ENCODE measurements around the gene MBP. TPM values are rescaled to one million over a fixed set of nuclear protein-coding genes. Genes with fewer than 3 reads are reported as not detected.

The MBP gene
- total RNA-seq, 1 donor from 2014 or later, result 54.3 TPM

DNA sequence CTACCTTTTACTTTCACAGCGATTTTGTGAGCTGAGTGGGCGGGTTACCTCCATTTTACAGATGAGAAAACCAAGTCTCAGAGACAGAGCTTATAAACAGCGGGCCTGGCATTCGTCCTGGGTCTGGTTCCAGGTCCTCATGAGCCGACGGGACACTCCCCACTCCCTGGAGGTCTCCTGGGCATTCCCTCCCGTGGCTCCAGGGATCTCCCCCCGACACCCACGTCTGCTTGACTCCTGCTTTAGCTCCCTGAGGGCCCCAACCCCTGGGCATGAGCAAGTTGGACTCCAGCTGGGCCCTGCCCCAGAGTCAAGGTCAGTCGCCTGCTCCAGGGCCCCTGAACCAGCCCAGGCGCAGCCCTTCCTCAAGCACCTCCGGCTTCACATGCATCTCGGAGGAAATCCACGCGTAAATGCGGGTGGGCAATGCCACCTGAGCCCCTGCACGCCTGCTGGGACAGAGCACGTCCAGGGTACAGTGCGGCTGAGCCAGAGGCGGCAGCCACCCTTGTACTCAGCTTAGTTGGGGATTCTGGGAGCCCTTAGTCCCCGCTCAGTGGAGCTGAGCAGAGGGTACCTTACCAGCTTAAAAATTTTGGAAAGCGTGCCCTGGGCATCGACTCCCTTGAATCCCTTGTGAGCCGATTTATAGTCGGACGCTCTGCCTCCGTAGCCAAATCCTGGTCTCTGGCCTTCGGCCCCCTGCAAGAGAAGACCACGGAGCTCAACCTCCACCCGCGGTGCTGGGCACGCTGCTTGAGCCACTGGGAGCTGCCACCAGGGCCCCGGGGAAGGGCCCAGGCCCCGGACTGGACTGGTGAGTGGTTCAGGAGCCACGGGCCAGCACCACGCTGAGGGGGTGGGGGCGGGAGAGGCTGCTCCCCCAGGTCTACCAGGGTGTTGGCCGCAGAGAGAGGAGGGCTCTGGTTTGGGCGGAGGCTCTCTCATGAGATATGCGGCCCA, 148.1 kb downstream of the MBP start:
- H3K4me1 Mint-ChIP-seq (ENCODE audit: low read depth), result peaks cover 4% of the 10 kb centered on the region
- no peak overlapping the region for H3K4me3 Mint-ChIP-seq (ENCODE audit: low read depth)
- H3K9me3 Mint-ChIP-seq, result no peaks in the 10 kb centered on the region
- H3K27me3 Mint-ChIP-seq (ENCODE audit: low read depth), result no peaks in the 10 kb centered on the region
- no peak overlapping the region for H3K27ac Mint-ChIP-seq
- no peaks in the 10 kb centered on the region for H3K36me3 Mint-ChIP-seq (ENCODE audit: low read depth)
- DNase-seq (ENCODE audit: low spot score), result peak; percentile 6
- intact Hi-C loops (cut with micrococcal nuclease), result no loop called here

DNA sequence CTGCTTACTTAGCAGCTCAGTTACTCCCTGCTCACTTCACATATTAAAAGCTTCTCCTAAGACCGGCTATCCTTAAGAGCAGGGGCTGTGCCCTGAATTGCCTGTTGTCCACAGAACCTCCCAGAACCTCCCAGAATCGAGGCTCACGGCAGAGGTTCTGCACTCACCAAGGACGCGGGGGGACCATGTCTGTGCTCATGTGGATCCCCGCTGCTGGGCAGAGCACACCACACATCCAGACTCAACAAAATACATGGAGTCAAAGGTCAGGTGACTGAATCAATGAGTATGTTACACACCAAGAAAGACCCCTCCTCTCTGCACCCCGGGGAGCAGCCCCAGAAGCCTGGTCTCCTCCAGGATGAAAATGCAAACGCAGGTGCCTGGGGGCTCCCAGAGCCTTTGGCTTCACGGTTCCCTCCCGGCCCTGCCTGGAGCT, 149.0 kb downstream of the MBP start:
- no peaks in the 10 kb centered on the region for H3K27me3 Mint-ChIP-seq (ENCODE audit: low read depth)
- DNase-seq (ENCODE audit: low spot score), result peak; percentile 7
- H3K9me3 Mint-ChIP-seq, result no peaks in the 10 kb centered on the region
- H3K4me3 Mint-ChIP-seq (ENCODE audit: low read depth), result no peak overlapping the region
- H3K36me3 Mint-ChIP-seq (ENCODE audit: low read depth), result no peaks in the 10 kb centered on the region
- peaks cover 4% of the 10 kb centered on the region for H3K4me1 Mint-ChIP-seq (ENCODE audit: low read depth)
- intact Hi-C loops (cut with micrococcal nuclease), result loop anchor here (1.0 kb wide), 3 partner anchors 61 to 180 kb away; no protein-coding TSS in a partner anchor
- no peak overlapping the region for H3K27ac Mint-ChIP-seq

DNA sequence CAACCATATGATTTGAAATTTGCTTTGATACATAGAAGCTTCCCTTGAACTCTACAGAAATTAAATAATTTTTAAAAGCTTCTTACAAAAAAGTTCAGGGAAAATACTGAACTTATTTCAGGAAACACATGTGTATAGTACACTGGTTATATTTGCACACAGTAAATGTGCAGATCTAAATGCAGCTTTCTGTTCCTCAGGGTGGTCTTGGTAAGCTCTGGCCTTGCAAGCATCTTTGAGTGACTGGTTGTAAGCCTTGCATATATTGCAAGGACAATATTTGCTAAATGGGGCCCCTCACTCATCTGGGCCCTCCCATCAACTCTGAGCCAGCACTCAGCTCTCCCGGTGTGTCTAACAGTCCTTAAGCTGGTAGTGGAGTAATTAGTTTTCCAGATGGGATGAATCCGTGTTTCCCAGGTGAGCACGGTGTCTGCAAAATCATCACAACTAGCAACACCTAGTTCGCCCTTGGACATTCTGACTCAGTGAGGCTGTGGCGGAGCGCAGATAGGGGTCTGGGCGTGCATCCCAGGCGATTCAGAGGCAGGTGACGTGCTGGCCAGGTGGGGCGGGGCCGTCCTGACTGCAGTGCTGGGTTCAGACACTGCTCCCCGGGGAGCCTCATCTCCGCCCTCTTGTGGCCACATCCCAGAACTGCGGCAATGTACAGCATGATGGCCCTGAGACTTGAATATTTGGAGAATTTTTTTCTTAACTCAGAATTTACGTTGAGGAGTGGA, 149.6 kb downstream of the MBP start:
- Mint-ChIP-seq H3K4me1 (ENCODE audit: low read depth) (peaks cover 4% of the 10 kb centered on the region), H3K27me3 (ENCODE audit: low read depth) (no peaks in the 10 kb centered on the region), H3K9me3 (no peaks in the 10 kb centered on the region), H3K36me3 (ENCODE audit: low read depth) (no peaks in the 10 kb centered on the region), H3K4me3 (ENCODE audit: low read depth) (no peak overlapping the region), H3K27ac (no peak overlapping the region)
- DNase-seq (ENCODE audit: low spot score), result peak; percentile 80
- intact Hi-C loops (cut with micrococcal nuclease), result loop anchor here (1.0 kb wide), 3 partner anchors 61 to 180 kb away; no protein-coding TSS in a partner anchor

DNA sequence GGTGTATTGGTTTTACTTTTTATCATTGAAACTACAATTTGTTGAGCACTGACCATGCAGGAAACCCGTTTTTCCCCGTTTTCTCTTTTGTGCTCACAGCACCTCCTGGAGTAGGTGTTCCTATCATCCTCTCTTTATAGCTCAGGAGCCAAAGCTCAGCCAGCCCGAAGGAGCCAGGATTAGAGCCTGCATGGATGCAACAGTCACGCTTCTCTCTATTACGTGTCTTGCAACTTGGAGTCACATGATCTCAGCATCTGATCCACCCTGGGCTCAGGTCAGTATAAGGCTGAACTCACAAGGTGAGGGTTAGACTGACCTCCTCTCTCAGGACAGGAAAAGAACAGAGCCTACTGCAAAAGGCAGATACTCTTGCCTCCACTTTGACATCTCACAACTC, 150.5 kb downstream of the MBP start:
- H3K27ac Mint-ChIP-seq, result no peak overlapping the region
- intact Hi-C loops (cut with micrococcal nuclease), result no loop called here
- H3K4me3 Mint-ChIP-seq (ENCODE audit: low read depth), result no peak overlapping the region
- H3K27me3 Mint-ChIP-seq (ENCODE audit: low read depth), result no peaks in the 10 kb centered on the region
- peaks cover 4% of the 10 kb centered on the region for H3K4me1 Mint-ChIP-seq (ENCODE audit: low read depth)
- DNase-seq (ENCODE audit: low spot score), result peak; percentile 3
- no peaks in the 10 kb centered on the region for H3K9me3 Mint-ChIP-seq
- no peaks in the 10 kb centered on the region for H3K36me3 Mint-ChIP-seq (ENCODE audit: low read depth)

DNA sequence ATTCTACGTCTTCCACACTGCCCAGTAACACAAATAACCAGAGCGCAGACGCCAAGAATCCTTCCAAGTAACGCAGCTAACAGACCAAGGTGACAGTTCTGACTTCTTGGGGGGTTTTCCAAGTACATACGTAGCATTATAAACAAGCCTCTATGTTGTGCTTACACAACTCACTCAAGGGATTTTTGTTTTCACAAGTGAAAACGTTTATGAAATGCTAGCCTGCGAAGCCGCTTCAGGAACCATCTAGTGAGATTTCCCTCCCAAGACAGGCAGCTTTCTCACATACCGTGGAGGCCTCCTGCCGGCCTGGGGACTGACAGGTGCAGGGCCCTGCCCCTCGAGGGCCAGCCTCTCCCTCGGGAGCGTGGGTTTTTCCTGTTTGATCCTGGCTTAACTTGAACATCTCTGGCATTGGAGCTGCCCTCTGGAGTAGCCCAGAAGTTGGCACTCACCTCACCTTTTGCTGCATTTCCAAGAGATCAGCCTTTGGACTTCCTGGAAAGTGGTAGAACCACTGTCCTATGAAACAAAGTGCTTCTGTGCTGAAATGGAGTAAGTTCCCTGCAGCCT, 151.1 kb downstream of the MBP start:
- Mint-ChIP-seq H3K4me3 (ENCODE audit: low read depth) (no peak overlapping the region), H3K27me3 (ENCODE audit: low read depth) (no peaks in the 10 kb centered on the region), H3K36me3 (ENCODE audit: low read depth) (no peaks in the 10 kb centered on the region), H3K4me1 (ENCODE audit: low read depth) (peaks cover 4% of the 10 kb centered on the region), H3K27ac (no peak overlapping the region), H3K9me3 (no peaks in the 10 kb centered on the region)
- peak; percentile 2 for DNase-seq (ENCODE audit: low spot score)
- intact Hi-C loops (cut with micrococcal nuclease), result no loop called here

DNA sequence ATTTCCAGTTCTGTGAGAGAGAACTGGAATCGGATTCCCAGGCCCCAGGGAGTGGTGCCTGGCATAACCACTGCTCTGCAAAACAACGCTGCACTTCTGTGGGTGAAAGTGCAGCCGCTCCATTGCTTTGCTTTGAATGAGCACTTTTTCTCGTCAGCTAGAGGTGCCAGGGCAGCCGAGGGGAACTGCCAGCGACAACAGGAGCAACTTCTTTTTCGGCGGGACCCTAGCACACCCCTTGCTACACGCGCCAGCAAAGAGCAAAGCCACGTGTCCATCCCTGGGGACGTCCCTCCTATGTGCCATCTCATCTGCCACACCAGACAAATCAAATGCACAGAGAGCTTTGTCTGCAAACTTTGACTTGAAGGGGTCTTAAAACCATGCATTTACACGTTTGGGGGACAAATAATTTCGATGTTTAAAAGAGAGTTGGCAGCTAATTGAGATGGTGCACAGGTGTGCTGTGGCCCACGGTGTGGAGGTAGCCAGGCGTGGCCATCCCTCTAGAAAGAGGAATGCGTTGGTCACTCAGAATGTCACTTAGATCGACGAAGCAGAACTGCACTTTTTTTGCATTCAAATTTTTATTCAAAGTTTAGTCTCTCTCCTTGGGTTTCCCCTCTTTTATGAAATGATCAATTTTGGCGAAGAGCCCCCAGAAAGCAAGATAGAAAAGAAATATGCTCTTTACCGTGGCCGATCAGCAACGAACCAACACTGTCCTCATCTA, 151.8 kb downstream of the MBP start:
- H3K36me3 Mint-ChIP-seq (ENCODE audit: low read depth), result no peaks in the 10 kb centered on the region
- intact Hi-C loops (cut with micrococcal nuclease), result no loop called here
- no peaks in the 10 kb centered on the region for H3K27me3 Mint-ChIP-seq (ENCODE audit: low read depth)
- H3K27ac Mint-ChIP-seq, result no peak overlapping the region
- H3K4me3 Mint-ChIP-seq (ENCODE audit: low read depth), result no peak overlapping the region
- peak; percentile 3 for DNase-seq (ENCODE audit: low spot score)
- H3K9me3 Mint-ChIP-seq, result no peaks in the 10 kb centered on the region
- H3K4me1 Mint-ChIP-seq (ENCODE audit: low read depth), result peaks cover 4% of the 10 kb centered on the region

DNA sequence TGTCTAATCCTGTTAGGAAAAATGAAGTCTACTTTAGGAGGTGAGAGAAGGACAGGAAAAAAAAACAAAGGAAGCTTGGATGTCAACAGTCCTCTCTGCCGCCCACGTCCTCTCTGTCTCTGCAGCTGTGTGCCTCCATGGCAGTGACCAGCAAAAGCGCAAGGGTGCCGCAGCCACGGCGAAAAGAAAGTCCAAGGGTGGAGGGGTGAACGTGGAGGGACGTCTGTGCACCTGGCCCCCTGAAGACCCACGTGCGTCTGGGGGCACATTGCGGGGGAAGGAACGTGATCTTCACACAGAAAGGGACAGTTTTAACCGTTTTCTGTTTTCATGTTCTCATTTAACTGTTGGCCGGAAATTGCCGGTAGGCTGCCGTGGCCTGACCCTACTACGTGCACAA, 152.7 kb downstream of the MBP start:
- Mint-ChIP-seq H3K36me3 (ENCODE audit: low read depth) (no peaks in the 10 kb centered on the region), H3K4me3 (ENCODE audit: low read depth) (no peak overlapping the region), H3K27me3 (ENCODE audit: low read depth) (no peaks in the 10 kb centered on the region), H3K9me3 (no peaks in the 10 kb centered on the region), H3K4me1 (ENCODE audit: low read depth) (peaks cover 4% of the 10 kb centered on the region), H3K27ac (no peak overlapping the region)
- intact Hi-C loops (cut with micrococcal nuclease), result no loop called here
- DNase-seq (ENCODE audit: low spot score), result peak; percentile 1

DNA sequence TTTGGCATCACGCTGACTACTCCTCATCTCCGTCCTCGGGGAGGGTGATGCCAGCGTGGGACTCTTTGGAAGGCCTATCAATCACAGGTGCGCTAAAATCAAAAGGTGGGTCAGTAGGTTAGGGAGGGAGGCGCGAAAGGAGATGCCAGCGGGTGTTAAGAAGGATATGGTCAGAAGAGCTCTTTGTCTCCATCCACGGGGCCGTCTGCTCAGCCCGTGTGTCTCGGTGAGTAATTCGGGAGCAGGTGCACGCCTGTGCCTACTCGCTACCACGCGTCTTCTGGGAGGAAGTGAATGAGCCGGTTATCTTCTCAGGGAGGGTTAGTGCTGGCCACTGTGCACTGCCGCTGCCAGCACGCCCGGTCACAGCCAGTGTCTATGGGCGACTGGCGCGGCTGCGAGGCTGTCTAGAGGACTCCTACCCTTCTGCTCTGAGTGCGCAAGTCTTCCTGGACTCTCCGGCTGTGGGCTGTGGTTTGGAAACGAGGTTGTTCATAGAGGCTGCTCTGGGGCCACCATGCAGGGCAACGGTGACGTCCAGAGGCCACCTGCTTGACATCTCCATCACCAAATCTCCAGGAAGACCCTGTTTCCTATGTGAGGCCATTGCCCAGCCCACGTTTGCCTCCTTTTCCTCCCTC, 153.4 kb downstream of the MBP start:
- no peak overlapping the region for H3K27ac Mint-ChIP-seq

DNA sequence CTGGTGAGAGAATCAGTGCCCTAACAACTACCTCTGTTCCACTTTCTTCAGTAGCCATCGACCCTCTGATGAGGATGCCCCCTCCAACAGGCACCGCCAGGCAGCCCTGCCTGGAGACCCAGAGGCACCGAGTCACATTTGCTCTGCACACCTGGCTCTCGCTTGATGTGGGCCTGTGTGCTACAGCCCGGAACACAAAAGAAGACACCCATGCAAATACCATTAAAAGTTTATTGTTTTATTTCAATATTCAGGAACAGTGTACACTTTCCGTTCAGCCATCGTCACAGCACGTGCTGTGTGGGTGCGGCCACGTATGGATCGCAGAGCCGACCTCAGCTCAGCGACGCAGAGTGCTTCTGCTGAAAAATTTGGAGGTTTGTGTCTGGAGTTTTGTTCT, 154.0 kb downstream of the MBP start:
- Mint-ChIP-seq H3K27ac (no peak overlapping the region), H3K27me3 (ENCODE audit: low read depth) (no peaks in the 10 kb centered on the region), H3K4me3 (ENCODE audit: low read depth) (no peak overlapping the region), H3K9me3 (no peaks in the 10 kb centered on the region), H3K36me3 (ENCODE audit: low read depth) (no peaks in the 10 kb centered on the region), H3K4me1 (ENCODE audit: low read depth) (peaks cover 4% of the 10 kb centered on the region)
- intact Hi-C loops (cut with micrococcal nuclease), result no loop called here
- peak; percentile 4 for DNase-seq (ENCODE audit: low spot score)

More for the DNA sequence above, 153.4 kb downstream of the MBP start:
- Mint-ChIP-seq H3K4me1 (ENCODE audit: low read depth) (peaks cover 4% of the 10 kb centered on the region), H3K27me3 (ENCODE audit: low read depth) (no peaks in the 10 kb centered on the region), H3K9me3 (no peaks in the 10 kb centered on the region), H3K36me3 (ENCODE audit: low read depth) (no peaks in the 10 kb centered on the region), H3K4me3 (ENCODE audit: low read depth) (no peak overlapping the region)
- intact Hi-C loops (cut with micrococcal nuclease), result no loop called here
- DNase-seq (ENCODE audit: low spot score), result peak; percentile 7

DNA sequence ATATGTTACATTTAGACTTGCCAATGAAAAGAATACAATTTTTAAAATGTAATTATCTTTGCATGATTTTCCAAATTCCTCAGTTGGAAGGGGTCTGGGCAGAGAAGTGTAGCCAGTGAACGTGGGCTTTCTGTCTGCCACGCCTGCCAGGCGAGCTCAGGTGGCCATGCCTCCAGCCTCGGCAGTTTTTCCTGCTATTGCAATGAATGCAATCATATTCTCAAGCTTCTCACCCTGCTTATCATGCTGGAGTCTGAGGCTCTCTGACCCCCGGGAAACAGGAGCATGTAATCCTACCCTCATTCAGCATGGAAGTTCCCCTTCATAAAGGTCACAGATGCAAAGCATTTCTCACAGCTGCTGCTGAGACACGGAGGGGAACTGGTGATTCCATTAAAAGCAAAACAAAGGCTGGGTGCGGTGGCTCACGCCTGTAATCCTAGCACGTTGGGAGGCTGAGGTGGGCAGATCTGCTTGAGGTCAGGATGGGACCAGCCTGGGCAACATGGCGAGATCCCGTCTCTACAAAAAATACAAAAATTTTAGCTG, 154.8 kb downstream of the MBP start:
- H3K36me3 Mint-ChIP-seq (ENCODE audit: low read depth), result no peaks in the 10 kb centered on the region
- peak; percentile 3 for DNase-seq (ENCODE audit: low spot score)
- no peak overlapping the region for H3K4me3 Mint-ChIP-seq (ENCODE audit: low read depth)
- intact Hi-C loops (cut with micrococcal nuclease), result no loop called here
- no peak overlapping the region for H3K27ac Mint-ChIP-seq
- H3K9me3 Mint-ChIP-seq, result no peaks in the 10 kb centered on the region
- H3K4me1 Mint-ChIP-seq (ENCODE audit: low read depth), result no peaks in the 10 kb centered on the region
- no peaks in the 10 kb centered on the region for H3K27me3 Mint-ChIP-seq (ENCODE audit: low read depth)

DNA sequence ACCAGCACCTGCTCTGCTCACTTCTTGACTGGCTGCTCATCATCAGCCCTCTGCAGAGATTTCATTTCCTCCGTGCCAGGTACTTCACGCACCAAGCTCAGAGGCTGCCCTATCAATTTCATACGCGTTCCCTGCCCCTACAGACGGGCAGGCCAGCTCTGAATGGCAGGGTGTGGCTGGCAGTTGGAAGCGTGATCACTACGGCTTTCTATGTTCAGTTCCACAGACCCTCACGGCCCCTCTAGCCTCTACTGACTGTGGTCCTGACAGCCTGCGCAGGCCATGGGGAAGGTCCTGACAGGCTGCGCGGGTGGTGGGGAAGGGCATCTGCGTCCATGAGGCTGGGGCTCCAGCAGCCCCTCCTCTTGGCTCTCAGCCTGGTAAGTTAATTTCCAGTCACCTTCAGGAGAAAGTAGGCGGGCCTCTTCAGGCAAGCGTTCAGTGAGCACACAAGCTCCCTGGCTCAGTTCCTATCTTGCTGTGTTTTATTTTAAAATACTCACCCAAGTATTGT, 155.4 kb downstream of the MBP start:
- H3K4me1 Mint-ChIP-seq (ENCODE audit: low read depth), result no peaks in the 10 kb centered on the region
- intact Hi-C loops (cut with micrococcal nuclease), result no loop called here
- DNase-seq (ENCODE audit: low spot score), result peak; percentile 7
- no peak overlapping the region for H3K27ac Mint-ChIP-seq
- no peaks in the 10 kb centered on the region for H3K27me3 Mint-ChIP-seq (ENCODE audit: low read depth)
- H3K9me3 Mint-ChIP-seq, result no peaks in the 10 kb centered on the region
- no peaks in the 10 kb centered on the region for H3K36me3 Mint-ChIP-seq (ENCODE audit: low read depth)
- H3K4me3 Mint-ChIP-seq (ENCODE audit: low read depth), result no peak overlapping the region
